Upper lobe of right lung (tissue), 1 donor: ENCODE measurements around the gene CT55. TPM values are rescaled to one million over a fixed set of nuclear protein-coding genes. Genes with fewer than 3 reads are reported as not detected.

ENCODE experiments used
- ATAC-seq: fragments of 200-7000 bp; cut with Tn5 transposase; one replicate; pipeline ENCODE4 v1.9.1; 2020; ENCODE audit warnings: mild to moderate bottlenecking, moderate library complexity
- DNase-seq: peaks from one replicate; pipeline ENCODE4 v3.0.0-alpha.2; 2020
- H3K27ac ChIP-seq: fragments of 200-600 bp; one replicate; pipeline ENCODE4 v1.8.0; 2022
- H3K27me3 ChIP-seq: fragments of 200-600 bp; one replicate; pipeline ENCODE4 v1.8.0; 2022; ENCODE audit warnings: mild to moderate bottlenecking
- H3K36me3 ChIP-seq: fragments of 200-600 bp; one replicate; pipeline ENCODE4 v1.8.0; 2022
- H3K4me1 ChIP-seq: fragments of 200-600 bp; one replicate; pipeline ENCODE4 v1.8.0; 2022
- H3K4me3 ChIP-seq: fragments of 200-600 bp; one replicate; pipeline ENCODE4 v1.8.0; 2022; ENCODE audit warnings: mild to moderate bottlenecking
- H3K9me3 ChIP-seq: fragments of 200-600 bp; one replicate; pipeline ENCODE4 v1.8.0; 2022
- intact Hi-C: fragments of 100-400 bp; cut with DNase I; formaldehyde crosslinking; loops from one replicate; pipeline ENCODE4 v1.11.0; 2022
- total RNA-seq: library from RNA; stranded (reverse); fragmentation: NEBNext Ultra II Directional; extraction: Animal tissue kit (Norgen Biotek cat#: 25700); gene quantifications from one replicate; pipeline ENCODE4 v1.2.1, GENCODE V29; 2021
- TF ChIP-seq, protein P1 (sequence below): fragments of 200-600 bp; IDR thresholded peaks from one replicate; pipeline ENCODE4 v1.8.0; 2022; ENCODE audit warnings: antibody characterized with exemption
- donor health status: DM: no; HTN: yes; CAD: no; lungs with severe emphysema.

Gene CT55
- total RNA-seq, 1 donor from 2014 or later, result not detected

DNA sequence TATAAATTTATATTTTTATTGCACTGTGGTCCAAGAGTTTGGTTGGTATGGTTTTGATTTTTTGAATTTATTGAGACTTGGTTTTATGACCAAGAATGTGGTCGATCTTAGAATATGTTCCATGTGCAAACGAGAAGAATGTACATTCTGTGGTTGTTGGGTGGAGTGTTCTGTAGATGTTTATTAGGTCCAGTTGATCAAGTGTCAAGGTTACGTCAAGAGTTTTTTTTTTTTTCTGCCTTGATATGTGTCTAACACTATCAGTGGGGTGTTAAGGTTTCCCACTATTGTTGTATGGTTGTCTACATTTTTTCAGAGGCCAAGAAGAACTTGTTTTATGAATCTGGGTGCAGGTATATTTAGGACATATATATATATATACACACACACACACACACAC lies 61.6 kb downstream of the CT55 start:
- H3K4me1 ChIP-seq, result no peaks in the 10 kb centered on the region
- DNase-seq (no peak), ATAC-seq (no peak)
- H3K36me3 ChIP-seq, result no peaks in the 10 kb centered on the region
- H3K9me3 ChIP-seq, result no peaks in the 10 kb centered on the region
- H3K4me3 ChIP-seq, result no peak overlapping the region
- no peaks in the 10 kb centered on the region for H3K27me3 ChIP-seq
- intact Hi-C loops, result no loop called here
- TF ChIP-seq, protein P1, sequence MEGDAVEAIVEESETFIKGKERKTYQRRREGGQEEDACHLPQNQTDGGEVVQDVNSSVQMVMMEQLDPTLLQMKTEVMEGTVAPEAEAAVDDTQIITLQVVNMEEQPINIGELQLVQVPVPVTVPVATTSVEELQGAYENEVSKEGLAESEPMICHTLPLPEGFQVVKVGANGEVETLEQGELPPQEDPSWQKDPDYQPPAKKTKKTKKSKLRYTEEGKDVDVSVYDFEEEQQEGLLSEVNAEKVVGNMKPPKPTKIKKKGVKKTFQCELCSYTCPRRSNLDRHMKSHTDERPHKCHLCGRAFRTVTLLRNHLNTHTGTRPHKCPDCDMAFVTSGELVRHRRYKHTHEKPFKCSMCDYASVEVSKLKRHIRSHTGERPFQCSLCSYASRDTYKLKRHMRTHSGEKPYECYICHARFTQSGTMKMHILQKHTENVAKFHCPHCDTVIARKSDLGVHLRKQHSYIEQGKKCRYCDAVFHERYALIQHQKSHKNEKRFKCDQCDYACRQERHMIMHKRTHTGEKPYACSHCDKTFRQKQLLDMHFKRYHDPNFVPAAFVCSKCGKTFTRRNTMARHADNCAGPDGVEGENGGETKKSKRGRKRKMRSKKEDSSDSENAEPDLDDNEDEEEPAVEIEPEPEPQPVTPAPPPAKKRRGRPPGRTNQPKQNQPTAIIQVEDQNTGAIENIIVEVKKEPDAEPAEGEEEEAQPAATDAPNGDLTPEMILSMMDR, result no peak
- no peak overlapping the region for H3K27ac ChIP-seq

Other genes starting within 250 kb of the CT55 start
- gene SMIM10, start 180.4 kb downstream of the CT55 start, total RNA-seq, result 5.2 TPM
- gene RTL8B, start 148.9 kb downstream of the CT55 start, total RNA-seq, result 15.6 TPM
- gene RTL8C, start 139.0 kb downstream of the CT55 start, total RNA-seq, result 80.9 TPM
- gene RTL8A, start 119.3 kb downstream of the CT55 start, total RNA-seq, result 34.7 TPM
- 2.4 TPM for gene SMIM10L2B, start 72.7 kb downstream of the CT55 start, total RNA-seq
- not detected for gene ETDB, start 50.9 kb downstream of the CT55 start, total RNA-seq
- not detected for gene ETDA, start 80.7 kb upstream of the CT55 start, total RNA-seq
- not detected for gene ETDC, start 138.1 kb upstream of the CT55 start, total RNA-seq
- gene ZNF75D, start 172.7 kb upstream of the CT55 start, total RNA-seq, result 10.5 TPM
- 4.7 TPM for gene ZNF449, start 173.4 kb upstream of the CT55 start, total RNA-seq